Mesendoderm (in vitro differentiated cells): ENCODE results near the gene BOC.

ENCODE experiments used
- DNase-seq: peaks from one replicate; pipeline ENCODE4 v3.0.0; 2013
- H2AK5ac ChIP-seq: 2 replicates; pipeline ENCODE4 v1.6.1; 2013; ENCODE audit warnings: low read length, inconsistent platforms
- H2BK120ac ChIP-seq: 2 replicates; pipeline ENCODE4 v1.6.1; 2013; ENCODE audit warnings: low read depth, mild to moderate bottlenecking, low read length, moderate library complexity, mixed read lengths
- H2BK15ac ChIP-seq: replicated peaks from 2 replicates; pipeline ENCODE4 v1.6.1; 2013; ENCODE audit warnings: low read depth, mild to moderate bottlenecking, moderate library complexity
- H2BK5ac ChIP-seq: 2 replicates; pipeline ENCODE4 v1.6.1; 2013; ENCODE audit warnings: low read length, inconsistent platforms
- H3K18ac ChIP-seq: 2 replicates; pipeline ENCODE4 v1.6.1; 2013; ENCODE audit warnings: mild to moderate bottlenecking, low read length, mixed read lengths
- H3K23ac ChIP-seq: one replicate; pipeline ENCODE4 v1.6.1; 2013; ENCODE audit warnings: low read length
- H3K27ac ChIP-seq: 2 replicates; pipeline ENCODE4 v1.5.1; 2013; ENCODE audit warnings: low read depth, mild to moderate bottlenecking, inconsistent platforms, low read length, moderate library complexity
- H3K27me3 ChIP-seq: 2 replicates; pipeline ENCODE4 v1.6.1; 2013; ENCODE audit warnings: low read length, control low read depth, mild to moderate bottlenecking, inconsistent platforms; ENCODE audit not compliant: insufficient read depth, poor library complexity
- H3K36me3 ChIP-seq: 2 replicates; pipeline ENCODE4 v1.6.1; 2013; ENCODE audit warnings: low read length, inconsistent platforms; ENCODE audit not compliant: control insufficient read depth, insufficient read depth
- H3K4ac ChIP-seq: one replicate; pipeline ENCODE4 v1.6.1; 2013; ENCODE audit warnings: low read depth, mild to moderate bottlenecking, low read length, moderate library complexity
- H3K4me1 ChIP-seq: 2 replicates; pipeline ENCODE4 v1.6.1; 2013; ENCODE audit warnings: low read depth, low read length, inconsistent platforms; ENCODE audit not compliant: control insufficient read depth
- H3K4me2 ChIP-seq: 2 replicates; pipeline ENCODE4 v1.6.1; 2013; ENCODE audit warnings: low read length
- H3K4me3 ChIP-seq: 2 replicates; pipeline ENCODE4 v1.5.1; 2013; ENCODE audit warnings: mild to moderate bottlenecking, low read length
- H3K56ac ChIP-seq: one replicate; pipeline ENCODE4 v1.6.1; 2013; ENCODE audit warnings: low read length
- H3K79me1 ChIP-seq: 2 replicates; pipeline ENCODE4 v1.6.1; 2013; ENCODE audit warnings: low read length, inconsistent platforms
- H3K79me2 ChIP-seq: 2 replicates; pipeline ENCODE4 v1.6.1; 2013; ENCODE audit warnings: mild to moderate bottlenecking, low read length; ENCODE audit not compliant: control insufficient read depth, insufficient read depth
- H3K9ac ChIP-seq: 2 replicates; pipeline ENCODE4 v1.6.1; 2013; ENCODE audit warnings: low read length, inconsistent platforms
- H4K5ac ChIP-seq: one replicate; pipeline ENCODE4 v1.6.1; 2013; ENCODE audit warnings: low read length
- H4K8ac ChIP-seq: one replicate; pipeline ENCODE4 v1.6.1; 2013; ENCODE audit warnings: low read depth, mild to moderate bottlenecking, control low read depth, low read length, moderate library complexity
- WGBS: extraction: QIAGEN DNeasy Blood & Tissue Kit; methylation state at CpG from one replicate; pipeline ENCODE4 v1.1.7; 2013; ENCODE audit warnings: low lambda C conversion rate, missing lambda C conversion rate; ENCODE audit not compliant: insufficient coverage; ENCODE audit errors: extremely low coverage; 5-methylcytosine and 5-hydroxymethylcytosine counted together

The BOC gene

DNA sequence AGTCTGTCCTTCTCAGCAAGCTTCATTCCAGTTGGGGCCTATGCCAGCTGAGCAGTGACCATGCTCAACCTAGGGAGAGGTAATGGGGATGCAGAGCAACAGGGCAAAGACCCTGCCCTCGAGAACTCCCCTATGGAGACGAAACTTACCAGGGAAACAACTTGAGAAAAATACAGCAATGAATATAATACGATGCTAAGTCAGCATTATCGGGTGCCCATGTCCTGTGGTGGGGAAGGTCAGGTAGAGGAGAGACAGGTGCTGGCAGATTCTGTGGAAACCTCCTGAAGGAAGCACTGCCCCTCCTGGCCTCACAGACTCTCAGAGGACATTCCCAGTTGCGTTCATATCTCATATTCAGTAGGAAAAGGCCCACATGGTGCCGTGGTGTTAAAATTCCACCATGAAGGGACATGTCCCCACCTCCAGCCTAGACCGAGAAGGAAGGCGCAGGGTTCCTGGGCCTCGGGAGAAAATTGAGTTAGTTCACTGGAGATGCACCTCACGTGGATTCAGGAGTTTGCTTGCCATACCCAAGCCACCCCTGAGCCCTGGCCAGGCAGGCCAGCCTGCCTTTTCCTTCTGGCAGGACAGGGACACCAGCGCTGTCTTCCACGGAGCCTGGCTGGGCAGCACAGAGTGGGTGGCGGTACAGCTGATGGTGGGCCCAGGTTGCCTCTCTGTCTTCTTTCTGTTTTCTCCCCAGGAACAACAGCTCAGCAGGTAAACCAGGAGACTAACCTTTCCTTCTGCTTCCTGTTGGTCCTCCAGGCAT, 62.4 kb downstream of the BOC start:
- Histone ChIP-seq H3K79me2 (no peaks in the 10 kb centered on the region), H3K4me3 (no peak overlapping the region), H4K8ac (no peak overlapping the region), H3K18ac (no peak overlapping the region), H3K4ac (no peak overlapping the region), H3K79me1 (no peaks in the 10 kb centered on the region), H3K23ac (no peak overlapping the region), H3K4me2 (no peak overlapping the region), H2AK5ac (no peak overlapping the region), H2BK15ac (no peak overlapping the region), H3K27me3 (no peaks in the 10 kb centered on the region), H4K5ac (no peak overlapping the region), H3K9ac (no peak overlapping the region), H3K4me1 (peaks cover 3% of the 10 kb centered on the region), H3K27ac (no peak overlapping the region), H3K36me3 (no peaks in the 10 kb centered on the region), H2BK120ac (no peak overlapping the region), H2BK5ac (no peak overlapping the region), H3K56ac (no peak overlapping the region)
- WGBS, result no CpG with 5 or more reads among the region's 13 CpGs
- DNase-seq, result no peak

DNA sequence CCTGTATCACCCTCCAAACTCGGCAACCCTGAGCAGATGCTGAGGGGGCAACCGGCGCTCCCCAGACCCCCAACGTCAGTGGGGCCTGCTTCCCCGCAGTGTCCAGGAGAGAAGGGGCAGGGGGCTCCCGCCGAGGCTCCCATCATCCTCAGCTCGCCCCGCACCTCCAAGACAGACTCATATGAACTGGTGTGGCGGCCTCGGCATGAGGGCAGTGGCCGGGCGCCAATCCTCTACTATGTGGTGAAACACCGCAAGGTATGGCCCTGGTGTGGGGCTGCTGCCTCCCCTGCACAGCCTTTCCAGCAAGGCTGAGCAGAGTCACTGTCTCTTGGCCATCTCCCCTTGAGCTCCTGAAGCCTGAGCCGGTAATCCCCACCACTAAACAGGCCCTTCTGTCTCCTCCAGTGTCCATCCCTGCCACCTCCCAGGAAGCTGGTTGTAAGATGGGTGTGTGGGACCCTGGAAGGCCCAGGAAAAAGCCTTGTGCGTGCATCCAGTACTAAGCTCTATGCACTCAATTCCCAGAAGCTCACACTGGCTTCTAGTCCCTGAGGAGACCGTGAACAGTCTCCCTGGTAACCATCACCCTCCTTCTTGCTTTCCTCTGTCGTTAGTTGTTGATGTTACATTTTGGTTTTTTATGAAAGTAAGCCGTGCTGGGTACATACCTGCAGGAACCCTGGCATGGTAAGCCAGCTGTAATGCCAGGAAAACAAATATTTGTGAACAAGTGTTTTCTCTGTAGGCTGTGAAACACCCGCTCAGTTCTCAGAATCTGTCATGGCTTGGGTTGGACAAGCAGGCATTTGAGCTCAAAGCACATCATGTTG, 63.3 kb downstream of the BOC start:
- Histone ChIP-seq H3K4me1 (no peaks in the 10 kb centered on the region), H2BK15ac (no peak overlapping the region), H3K23ac (no peak overlapping the region), H4K5ac (no peak overlapping the region), H3K27ac (no peak overlapping the region), H3K36me3 (no peaks in the 10 kb centered on the region), H3K18ac (no peak overlapping the region), H3K56ac (no peak overlapping the region), H3K4me2 (no peak overlapping the region), H3K4me3 (no peak overlapping the region), H3K4ac (no peak overlapping the region), H3K27me3 (no peaks in the 10 kb centered on the region), H3K79me1 (no peaks in the 10 kb centered on the region), H3K9ac (no peak overlapping the region), H2AK5ac (no peak overlapping the region), H3K79me2 (no peaks in the 10 kb centered on the region), H2BK5ac (no peak overlapping the region), H4K8ac (no peak overlapping the region), H2BK120ac (no peak overlapping the region)
- WGBS, result no CpG with 5 or more reads among the region's 20 CpGs
- no peak for DNase-seq

DNA sequence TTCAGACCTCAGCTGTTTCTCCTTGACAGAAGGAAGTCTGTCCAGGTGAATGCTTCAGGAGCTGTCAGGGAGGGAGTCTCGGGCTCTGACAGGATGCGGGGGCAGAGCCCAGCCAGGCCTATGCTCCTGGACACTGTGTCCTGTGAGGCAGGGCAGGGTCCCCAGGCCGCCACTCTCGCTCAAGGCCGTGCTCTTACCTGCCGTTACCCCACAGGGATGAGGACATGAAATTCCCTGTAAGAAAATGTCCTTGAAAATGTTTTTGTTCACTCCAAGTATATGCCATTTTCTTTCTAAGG, 63.9 kb downstream of the BOC start:
- Histone ChIP-seq H3K79me2 (no peaks in the 10 kb centered on the region), H4K5ac (no peak overlapping the region), H2AK5ac (no peak overlapping the region), H3K79me1 (no peaks in the 10 kb centered on the region), H3K27me3 (no peaks in the 10 kb centered on the region), H3K56ac (no peak overlapping the region), H3K23ac (no peak overlapping the region), H2BK5ac (no peak overlapping the region), H3K4me2 (no peak overlapping the region), H3K9ac (no peak overlapping the region), H3K4me3 (no peak overlapping the region), H3K36me3 (no peaks in the 10 kb centered on the region), H4K8ac (no peak overlapping the region), H3K27ac (no peak overlapping the region), H2BK120ac (no peak overlapping the region), H3K4me1 (no peaks in the 10 kb centered on the region), H3K18ac (no peak overlapping the region), H2BK15ac (no peak overlapping the region), H3K4ac (no peak overlapping the region)
- no CpG with 5 or more reads among the region's 6 CpGs for WGBS
- DNase-seq, result no peak

DNA sequence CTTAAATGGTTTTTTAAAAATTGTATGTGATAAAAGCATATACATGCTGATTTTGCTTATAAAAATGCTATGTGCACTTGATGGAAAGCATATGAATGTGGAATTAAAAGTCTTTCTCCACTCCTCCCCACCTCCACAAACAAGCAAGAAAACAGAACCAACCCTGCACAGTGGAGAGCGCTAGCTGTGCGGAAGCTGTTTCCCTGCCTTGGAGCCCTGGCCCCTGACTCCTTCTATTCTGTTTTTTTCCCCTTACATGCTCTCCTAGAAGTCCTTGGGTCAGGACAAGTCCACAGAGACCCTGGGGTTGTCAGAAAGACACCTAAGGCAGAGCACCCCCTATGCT, 64.2 kb downstream of the BOC start:
- H3K18ac ChIP-seq, result no peak overlapping the region
- H3K79me1 ChIP-seq, result no peaks in the 10 kb centered on the region
- H3K4ac ChIP-seq, result no peak overlapping the region
- WGBS, result no CpG with 5 or more reads among the region's 2 CpGs
- no peak overlapping the region for H2BK15ac ChIP-seq
- H2BK120ac ChIP-seq, result no peak overlapping the region
- no peak overlapping the region for H3K23ac ChIP-seq
- no peak overlapping the region for H3K56ac ChIP-seq
- no peak overlapping the region for H4K5ac ChIP-seq
- no peak overlapping the region for H3K4me3 ChIP-seq
- H2AK5ac ChIP-seq, result no peak overlapping the region
- no peaks in the 10 kb centered on the region for H3K27me3 ChIP-seq
- H2BK5ac ChIP-seq, result no peak overlapping the region
- DNase-seq, result no peak
- no peak overlapping the region for H4K8ac ChIP-seq
- no peaks in the 10 kb centered on the region for H3K4me1 ChIP-seq
- no peak overlapping the region for H3K9ac ChIP-seq
- H3K4me2 ChIP-seq, result no peak overlapping the region
- H3K27ac ChIP-seq, result no peak overlapping the region
- H3K36me3 ChIP-seq, result no peaks in the 10 kb centered on the region
- no peaks in the 10 kb centered on the region for H3K79me2 ChIP-seq

DNA sequence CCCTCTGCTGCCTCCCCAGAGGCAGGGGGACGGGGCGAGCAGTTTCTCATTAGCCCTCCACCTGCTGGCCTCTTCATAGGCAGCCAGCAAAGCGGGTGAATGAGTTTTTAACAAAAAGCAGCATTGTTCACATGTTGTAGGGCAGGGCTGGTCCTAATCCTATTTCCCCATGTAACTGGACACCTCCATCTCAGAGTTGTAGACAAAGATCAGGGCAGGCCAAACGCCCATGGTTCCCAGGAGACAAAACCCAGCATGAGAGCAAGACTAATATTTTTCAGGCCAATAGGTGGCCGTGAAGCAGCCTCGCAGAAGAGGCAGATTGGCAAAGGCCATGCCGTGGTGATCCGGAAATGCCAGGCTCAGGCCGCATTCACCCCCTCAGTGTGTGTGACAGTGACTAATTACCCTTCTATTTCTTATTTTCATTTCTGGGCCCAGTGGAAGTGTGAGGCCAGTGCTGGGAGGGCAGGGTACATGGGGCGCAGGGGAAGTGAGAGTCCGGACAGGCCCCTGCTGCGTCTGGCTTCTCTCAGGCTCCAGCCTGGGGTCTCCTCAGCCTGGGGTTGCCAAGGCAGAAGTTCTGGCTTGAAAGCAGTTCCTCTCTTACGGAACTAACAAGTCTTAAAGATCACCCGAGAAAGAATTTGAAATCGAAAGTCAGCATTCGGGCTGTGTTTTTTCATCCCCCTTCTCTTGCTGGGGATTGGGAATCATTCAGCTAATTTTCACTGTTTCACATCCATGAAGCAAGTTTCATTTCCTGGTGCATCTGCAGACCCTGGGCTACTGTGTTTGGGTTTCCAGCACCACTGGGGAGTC, 64.8 kb downstream of the BOC start:
- Histone ChIP-seq H4K5ac (no peak overlapping the region), H3K36me3 (no peaks in the 10 kb centered on the region), H3K18ac (no peak overlapping the region), H3K56ac (no peak overlapping the region), H3K27me3 (no peaks in the 10 kb centered on the region), H3K4me1 (no peaks in the 10 kb centered on the region), H3K27ac (no peak overlapping the region), H3K4me3 (no peak overlapping the region), H2AK5ac (no peak overlapping the region), H3K23ac (no peak overlapping the region), H3K4me2 (no peak overlapping the region), H2BK5ac (no peak overlapping the region), H2BK15ac (no peak overlapping the region), H4K8ac (no peak overlapping the region), H3K9ac (no peak overlapping the region), H3K79me2 (no peaks in the 10 kb centered on the region), H2BK120ac (no peak overlapping the region), H3K79me1 (no peaks in the 10 kb centered on the region), H3K4ac (no peak overlapping the region)
- WGBS, result no CpG with 5 or more reads among the region's 16 CpGs
- peak; percentile 70 for DNase-seq
